ENCODE data around the gene NANOS1.
"Not testable (repeated sequence)": the region's sequence is repeated elsewhere in the genome, so short reads cannot be mapped to it uniquely, and the experiment has no call there.

NANOS1 gene

DNA sequence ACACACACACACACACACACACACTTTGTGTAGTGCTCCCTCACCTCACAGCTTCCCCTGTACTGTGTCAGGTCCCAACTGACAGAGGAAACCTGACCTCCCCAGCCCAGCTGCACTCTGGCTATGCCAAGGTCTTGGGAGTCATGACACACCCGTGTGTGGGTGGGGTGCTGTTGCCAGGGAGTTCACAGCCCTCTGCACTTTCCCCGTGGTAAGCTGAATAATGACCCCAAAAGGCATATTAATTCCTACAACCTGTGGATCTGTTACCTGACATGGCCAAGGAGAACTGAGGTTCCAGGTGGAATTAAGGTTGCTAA is 8.9 kb upstream of the NANOS1 start:
- DNase-seq = no peak

DNA sequence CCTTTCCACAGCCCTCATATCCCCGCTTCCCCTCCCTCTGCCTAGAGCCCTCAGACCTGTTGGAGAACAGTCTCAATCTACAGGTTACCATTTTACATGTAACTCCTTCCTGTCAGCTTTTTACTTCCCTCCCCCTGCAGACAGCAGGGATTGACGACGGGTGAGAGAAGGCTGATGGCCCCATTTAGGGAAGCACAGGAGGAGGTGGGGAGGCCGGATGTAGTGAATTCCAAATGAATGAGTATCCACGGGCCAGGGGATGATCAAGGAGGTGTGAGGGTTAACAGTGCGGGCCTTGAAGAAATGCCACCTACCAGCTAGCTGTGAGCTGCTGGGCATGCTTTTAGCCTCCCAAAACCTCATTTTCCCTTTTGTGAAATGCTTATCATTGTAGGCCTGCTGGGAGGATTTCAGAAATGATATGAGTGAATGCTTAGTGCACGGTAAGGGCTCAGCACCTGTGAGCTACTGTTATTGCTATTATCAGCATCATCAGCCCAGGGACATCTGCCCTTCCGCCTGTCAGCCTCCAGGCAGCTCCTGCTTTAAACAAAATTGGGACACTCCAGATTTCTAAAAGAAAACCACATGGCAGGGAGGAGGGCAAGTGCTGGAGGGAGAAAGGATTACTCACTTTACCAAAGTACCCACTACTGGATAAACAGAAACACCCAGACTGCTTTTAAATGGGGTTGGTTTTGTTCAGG is 6.5 kb upstream of the NANOS1 start:
- DNase-seq = no peak

DNA sequence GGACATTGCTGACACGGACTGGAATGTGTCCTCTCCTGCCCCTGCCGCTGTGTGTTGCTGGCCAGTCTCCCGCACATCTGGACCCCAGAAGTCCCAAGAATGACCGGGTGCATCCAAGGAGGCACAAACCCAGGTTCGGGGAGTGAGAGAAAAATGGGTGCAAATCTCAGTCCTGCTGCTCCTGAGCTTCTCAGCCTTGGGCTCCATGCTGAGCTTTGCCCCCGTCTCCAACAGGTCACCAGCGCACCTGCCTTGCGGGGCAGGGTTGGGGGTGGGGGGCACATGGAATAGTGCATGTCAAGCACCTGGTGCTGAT is 6.0 kb upstream of the NANOS1 start:
- no peak for DNase-seq

DNA sequence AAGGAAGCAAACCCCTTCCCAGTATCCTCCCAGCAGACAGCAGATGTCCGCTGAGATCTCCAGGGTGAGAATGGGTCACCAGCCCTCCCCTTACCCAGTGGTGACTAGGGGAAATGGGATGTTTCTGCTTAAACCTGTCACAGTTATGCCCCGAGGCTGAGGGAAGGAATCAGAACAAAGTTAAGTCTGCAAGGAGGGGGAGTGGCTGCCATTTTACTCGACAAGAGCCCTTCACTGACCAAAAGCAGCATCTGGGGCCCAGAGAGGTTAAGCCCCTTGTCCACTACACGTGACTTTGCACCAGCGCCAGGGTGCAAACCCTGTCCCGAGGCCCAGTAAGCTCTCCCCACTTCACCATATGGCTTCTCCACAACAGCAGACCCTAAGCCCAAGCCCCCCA is 4.6 kb upstream of the NANOS1 start:
- no peak for DNase-seq

DNA sequence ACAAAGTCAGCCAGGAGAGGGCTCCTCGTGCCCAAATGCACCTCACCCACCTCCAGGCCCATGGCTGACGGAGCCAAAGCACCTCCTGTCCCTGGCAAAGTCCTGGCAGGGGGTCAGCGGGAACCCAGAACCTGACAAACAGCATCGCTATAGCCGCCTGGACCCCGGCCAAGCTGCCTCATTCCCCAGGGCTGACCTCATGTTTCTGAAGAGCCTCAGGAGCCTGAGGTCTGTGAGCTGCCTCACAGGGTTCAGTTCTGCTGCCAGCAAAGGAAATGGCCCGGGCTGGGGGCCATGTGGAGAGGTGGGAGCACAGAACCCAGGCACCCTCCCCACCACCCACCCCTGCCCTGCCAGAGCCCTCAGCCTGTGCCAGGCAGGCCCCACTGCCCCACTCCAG is 4.2 kb upstream of the NANOS1 start:
- DNase-seq = no peak

DNA sequence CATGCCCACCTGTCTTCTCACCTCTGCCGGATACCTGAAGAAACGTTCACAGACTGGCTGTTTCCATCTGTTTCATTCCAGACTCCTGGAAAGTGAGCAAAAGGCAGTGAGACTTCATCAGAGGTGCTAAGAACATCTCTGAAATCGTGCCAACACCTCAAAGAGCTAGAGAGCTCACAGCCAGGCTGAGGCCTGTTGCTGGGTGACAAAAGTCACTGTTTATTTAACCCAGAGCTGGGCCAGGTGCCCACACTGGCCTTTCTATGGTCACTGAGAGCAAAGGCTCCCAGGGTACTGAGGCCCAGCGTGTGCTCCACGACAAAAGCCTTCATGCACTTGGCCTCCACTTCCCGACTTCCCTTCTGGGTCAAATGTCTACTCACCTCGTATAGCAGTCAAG is 3.7 kb upstream of the NANOS1 start:
- no peak for DNase-seq

DNA sequence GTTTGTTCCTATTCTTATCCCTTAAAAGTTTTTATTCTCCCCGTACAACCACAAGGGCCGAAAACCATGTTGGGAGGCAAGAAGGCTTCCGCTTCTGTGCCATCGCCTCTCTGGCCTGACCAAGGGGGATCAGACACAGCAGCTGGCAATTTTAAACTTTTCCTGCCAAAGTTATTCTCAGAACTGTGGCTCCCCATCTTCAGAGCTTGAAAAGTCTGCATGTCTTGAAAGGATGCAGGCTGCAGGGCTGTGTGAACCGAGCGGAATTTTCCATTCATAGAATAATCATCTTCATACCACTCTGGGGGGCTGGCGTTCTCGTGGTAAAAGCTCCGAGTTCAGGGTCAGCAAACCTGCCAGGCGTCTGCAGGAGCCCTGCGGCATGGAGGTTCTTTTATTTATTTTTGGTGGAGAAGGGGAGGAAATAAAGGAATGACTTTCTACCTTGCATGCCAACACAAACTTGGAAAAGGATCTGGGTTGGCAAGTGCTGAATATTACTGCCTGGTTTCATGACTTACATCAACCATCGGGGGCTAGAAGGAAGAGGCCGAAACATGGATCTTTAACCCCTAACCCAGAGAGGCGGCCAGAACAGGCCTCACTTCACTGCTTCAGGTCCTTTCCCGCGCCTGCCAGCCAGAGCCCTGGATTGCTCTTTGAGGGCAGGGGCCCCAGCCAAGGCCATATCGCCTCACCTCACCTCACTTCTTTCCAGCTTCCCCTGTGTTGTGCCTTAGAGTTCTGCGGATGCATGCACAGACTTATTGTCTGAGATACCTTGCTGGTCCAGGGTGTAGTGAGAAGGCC is 3.0 kb upstream of the NANOS1 start:
- DNase-seq = no peak

DNA sequence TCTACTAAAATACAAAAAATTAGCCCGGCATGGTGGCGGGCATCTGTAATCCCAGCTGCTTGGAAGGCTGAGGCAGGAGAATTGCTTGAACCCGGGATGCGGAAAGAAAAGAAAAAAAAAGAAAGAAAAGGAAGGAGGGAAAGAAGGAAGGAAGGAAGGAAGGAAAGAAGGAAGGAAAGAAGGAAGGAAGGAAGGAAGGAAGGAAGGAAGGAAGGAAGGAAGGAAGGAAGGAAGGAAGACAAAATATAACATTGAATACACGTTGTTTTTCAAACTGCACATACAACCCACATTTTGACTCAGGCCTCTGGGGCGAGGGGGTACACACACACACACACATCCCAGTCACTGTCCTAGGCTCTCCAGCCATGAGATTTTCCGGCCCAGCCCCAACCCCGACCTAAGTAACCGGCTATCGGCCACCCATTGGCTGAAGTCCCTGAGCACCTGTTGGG is 1.0 kb upstream of the NANOS1 start:
- DNase-seq = not testable (repeated sequence)

DNA sequence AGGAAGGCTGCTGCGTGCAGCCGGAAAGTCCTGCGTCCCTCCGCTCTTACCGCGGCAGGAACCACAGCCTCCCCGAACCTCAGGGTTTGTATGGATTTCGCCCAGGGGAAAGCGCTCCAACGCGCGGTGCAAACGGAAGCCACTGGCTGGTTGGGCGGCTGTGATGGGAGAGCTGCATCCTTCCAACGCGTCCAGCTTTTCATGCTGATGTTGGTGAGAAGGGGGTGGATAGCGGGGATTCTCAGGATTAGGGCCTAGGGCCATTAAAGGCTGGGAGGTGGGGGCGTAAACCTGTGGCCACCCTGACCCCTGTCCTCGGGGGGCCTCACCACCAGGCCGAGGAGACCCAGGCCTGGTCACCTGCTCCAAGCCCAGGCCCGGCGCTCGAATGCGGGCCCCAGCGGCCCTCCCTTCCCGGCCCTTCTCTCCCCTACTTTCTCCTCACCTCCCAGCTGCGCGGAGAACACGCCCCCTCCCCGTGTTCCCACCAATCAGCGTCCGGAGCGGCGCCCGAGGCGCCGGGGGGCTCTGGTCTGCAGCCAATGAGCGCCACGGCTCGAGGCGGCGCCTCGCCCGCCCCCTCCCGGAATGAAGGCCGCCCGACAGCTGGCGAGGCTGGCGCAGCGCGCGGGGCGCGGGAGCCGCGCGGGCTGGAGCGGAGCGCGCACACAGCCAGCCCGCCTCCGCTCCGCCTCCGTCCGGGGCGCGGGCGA is 458 bp upstream of the NANOS1 start:
- DNase-seq = peak; percentile 88

DNA sequence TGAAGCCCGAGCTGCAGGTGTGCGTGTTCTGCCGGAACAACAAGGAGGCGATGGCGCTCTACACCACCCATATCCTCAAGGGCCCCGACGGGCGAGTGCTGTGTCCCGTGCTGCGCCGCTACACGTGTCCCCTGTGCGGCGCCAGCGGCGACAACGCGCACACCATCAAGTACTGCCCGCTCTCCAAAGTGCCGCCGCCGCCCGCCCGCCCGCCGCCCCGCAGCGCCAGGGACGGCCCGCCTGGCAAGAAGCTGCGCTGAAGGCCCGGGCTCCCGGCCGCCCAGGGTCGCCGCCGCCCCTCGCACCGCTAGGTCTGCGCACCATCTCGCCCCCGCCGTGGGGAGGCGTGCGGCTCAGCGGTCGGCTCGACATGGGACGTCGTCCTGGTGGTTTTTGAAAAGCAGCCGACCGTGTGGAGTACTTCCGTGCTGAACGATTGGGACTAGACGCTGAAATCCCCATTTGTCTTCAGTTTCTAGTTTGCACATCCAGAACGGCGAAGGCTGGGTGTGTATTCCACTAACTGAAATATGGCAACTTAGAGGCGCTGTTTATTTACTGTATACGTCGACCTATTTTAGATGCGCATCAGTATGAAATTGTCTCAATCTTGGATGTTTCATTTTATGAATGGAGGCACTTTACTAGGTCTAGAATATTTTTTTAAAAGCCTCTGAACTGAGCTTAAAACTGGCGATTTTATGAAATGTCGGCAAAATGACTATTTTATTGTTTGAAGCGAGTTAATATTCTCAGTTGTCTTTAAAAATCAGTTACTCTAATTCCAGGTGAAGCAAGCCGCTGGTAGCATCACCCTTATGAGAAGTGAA is 1.1 kb downstream of the NANOS1 start:
- peak; percentile 72 for DNase-seq

DNA sequence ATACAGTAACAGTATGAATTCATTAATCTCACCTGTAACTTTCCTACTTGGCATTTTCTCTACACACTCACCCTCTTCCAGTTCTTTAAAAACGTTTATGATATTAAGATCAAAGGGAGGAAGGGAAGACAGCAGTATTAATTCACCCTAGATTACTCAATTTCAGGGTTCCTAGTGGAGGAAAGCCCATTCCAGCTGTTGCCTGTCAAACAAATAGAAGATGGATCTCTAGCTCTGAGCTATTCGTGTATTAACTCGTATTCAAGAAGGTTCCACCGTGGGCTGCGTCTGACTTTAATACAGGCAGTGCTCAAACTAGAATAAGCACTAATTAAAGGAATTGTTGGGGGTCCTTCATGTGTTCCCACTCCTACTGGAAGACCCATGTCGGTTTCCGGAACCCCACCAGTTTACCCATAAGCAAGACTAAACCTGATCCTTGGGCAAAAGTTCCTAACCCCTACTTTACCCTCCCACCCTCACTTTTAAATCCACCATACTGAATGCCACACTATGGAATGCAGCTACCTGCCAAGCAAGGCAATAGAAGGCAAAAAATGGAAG is 2.1 kb downstream of the NANOS1 start:
- DNase-seq = no peak

DNA sequence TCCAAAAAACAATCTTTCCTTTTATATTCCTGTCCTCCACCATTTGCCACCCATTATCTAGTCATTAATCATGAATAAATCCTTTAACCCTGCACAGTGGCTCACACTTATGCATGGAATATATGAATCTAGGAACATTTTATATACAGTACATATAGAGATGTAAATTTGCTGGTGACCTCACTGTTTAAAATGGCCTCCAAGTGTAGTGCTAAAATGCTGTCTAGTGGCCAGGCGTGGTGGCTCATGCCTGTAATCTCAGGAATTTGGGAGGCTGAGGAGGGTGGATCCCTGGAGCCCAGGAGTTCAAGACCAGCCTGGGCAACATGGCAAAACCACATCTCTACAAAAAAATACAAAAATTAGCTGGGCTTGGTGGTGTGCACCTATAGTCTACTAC is 9.6 kb downstream of the NANOS1 start:
- no peak for DNase-seq

DNA sequence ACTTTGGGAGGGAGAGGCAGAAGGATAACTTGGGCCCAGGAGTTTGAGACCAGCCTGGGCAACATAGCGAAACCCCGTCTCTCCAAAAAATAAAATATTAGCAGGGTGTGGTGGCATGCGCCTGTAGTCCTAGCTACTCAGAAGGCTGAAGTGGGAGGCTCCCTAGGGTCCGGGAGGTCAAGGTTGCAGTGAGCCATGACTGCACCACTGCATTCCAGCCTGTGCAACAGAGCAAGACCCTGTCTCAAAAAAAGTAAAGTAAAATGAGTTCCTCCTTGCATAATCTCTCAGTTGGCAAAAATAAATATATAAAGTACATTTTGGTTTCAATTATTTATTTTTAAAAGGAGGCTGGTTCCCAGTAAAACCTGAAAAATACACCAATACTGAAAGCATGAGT is 11.8 kb downstream of the NANOS1 start:
- no peak for DNase-seq

DNA sequence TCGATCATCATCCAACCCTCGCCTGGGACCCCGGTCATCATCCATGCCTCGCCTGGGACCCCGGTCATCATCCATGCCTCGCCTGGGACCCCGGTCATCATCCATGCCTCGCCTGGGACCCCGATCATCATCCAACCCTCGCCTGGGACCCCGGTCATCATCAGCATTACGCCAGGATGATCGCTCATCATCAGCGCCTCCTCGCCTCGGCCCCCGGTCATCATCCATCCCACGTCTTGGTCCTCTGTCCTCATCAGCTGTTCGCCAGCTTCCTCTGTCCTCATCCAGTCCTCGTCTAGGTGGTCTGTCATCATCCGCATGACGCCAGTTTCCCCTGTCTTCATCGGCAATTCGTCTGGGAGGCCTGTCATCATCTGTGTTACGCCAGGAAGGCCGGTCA is 12.7 kb downstream of the NANOS1 start:
- no peak for DNase-seq

DNA sequence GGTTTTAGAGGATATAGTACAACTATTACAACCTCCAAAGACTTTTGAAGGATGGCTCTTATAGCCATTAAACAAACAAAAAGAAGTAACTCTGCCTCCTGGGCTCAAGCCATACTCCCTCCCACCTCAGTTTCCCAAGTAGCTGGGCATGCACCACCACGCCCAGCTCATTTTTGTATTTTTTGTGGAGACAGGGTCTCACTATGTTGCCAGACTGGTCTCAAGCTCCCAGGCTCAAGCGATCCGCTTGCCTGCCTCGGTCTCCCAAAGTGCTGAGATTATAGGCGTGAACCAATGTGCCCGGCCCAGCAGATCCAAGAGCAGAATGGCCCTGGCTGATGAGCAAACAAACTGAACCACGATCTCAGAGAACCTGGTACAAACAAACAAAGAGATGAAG is 16.0 kb downstream of the NANOS1 start:
- no peak for DNase-seq

DNA sequence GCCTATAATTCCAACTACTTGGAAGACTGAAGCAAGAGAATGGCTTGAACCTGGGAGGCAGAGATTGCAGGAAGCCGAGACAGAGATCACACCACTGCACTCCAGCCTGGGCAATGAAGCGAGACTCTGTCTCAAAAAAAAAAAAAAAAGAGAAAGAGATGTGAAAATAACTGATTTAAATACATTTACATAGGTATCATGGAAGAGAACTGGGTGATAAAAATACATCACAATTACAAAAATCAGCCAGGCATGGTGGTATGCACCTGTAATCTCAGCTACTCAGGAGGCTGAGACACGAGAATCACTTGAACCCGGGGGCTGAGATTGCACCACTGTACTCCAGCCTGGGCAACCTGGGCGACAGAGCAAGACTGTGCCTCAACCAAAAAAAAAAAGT is 19.8 kb downstream of the NANOS1 start:
- no peak for DNase-seq

DNA sequence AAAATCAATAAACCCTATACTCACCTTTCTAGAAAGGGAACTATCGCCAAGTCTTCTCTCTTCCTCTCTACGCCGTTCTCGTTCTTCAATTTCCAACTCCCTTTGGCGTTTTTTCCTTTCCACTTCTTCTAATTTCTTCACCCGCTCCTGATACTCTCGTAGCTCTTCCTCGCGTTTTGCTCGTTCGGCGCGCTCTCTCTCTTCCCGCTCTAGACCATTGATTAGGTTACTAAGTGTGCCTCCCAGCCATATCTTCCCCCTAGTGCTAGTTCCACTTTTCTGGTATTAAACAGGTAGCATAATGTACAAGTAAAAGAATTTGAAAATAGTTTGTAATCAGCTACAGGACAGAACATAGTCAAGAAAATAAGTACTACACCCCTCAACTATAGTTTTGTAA is 20.3 kb downstream of the NANOS1 start:
- no peak for DNase-seq

DNA sequence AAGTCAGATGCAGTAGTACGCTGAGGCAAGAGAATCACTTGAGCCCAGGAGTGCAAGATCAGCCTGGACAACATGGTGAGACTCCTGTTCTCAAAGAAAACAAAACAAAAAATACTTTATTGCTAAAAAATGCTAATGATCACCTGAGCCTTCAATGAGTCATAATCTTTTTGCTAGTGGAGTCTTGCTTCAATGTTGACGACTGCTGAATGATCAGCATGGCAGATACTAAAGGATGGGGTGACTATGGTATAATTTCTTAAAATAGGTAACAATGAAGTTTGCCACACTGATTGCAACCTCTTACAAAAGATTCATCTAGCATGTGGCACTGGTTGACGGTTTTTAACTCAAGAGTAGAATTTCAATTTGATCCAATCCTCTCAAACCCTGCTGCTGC is 22.3 kb downstream of the NANOS1 start:
- DNase-seq = no peak

DNA sequence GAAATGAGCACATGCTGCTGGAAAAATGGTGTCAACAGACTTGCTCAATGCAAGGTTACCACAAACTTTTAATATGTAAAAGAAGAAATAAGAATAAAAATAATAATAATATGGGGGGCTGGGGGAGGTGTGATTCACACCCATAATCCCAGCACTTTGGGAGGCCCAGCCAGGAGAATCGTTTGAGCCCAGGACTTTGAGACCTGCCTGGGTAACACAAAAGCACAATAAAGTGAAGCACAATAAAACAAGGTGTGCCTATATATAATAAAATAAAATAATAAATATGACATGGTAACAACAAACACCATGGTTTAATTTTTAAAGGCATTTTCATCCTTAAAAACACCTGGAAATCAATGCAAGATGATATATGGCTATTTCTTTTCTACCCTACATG is 26.0 kb downstream of the NANOS1 start:
- no peak for DNase-seq

DNA sequence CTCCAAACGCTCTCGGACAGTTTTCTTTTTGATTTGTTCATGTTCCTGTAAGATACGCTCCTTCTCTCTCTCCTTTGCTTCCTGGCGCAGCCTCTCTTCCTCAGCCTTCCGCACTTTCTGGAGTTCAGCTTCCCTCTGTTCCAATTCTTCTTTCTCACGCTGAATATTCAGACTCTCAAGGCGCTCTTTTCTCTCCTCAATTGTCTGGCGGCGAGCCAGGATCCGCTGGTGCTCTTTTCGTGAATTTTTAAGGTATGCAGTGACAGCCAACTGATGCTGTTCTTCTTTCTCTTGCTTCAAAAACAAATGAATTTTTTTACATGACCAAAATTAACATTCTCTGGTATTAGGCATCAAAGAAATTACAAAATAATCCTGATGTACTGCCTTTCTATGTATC is 28.5 kb downstream of the NANOS1 start:
- no peak for DNase-seq

DNA sequence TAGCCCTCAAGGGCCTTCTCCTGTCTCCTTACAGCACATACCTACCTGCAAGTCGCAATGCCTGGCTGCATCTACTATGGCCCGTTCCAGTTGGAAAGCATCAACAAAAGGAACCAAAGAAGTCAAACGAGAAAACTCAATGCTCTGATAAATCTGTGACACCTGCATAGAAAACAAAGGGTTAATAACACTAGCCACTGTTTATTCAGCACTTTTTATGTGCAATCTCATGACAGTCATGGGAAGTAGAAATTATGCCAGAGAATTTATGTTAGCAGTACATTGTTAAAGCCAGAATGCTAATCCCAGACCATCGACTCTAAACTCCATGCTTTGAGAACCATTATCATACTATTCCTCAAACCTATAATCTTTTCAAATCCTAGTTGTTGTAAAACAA is 30.0 kb downstream of the NANOS1 start:
- DNase-seq = no peak

DNA sequence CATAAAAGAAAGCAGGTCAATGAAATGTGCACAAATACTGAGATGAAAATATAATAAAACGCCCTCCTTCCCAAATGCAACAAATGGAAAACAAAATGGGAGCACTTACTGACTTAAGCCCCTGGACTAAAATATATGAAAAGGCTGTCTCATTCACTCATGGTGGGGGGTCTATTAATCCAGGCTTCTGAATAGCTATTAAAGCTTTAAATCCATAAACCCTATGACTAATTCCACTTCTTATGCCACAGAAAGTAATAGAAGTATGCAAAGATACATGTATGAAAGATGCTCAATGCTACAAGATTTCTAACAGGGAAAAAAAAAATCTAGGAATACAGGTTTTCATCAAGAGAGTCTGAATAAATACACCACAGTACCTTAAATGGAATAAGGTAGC is 30.6 kb downstream of the NANOS1 start:
- DNase-seq = no peak

DNA sequence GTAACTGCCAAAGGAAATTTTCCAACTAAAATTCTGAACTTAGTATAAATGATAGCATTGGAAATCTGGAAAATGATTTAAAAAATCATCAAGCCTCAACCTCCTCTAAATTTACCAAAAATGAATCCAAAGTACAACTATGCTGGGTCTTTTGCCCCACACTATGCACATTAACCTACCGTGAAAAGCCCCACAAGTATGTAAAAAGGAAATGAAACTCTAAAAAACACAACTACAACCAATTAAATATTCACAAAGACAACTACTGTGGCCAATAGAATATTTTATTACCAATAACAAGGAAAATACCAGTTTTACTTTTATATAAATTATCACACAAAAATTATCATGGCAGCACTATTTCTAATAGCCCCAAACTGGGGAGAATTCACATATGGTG is 31.8 kb downstream of the NANOS1 start:
- DNase-seq = no peak
